ENCODE measurements around the gene DNMT3A. TPM values are rescaled to one million over a fixed set of nuclear protein-coding genes. Genes with fewer than 3 reads are reported as not detected.

DNMT3A gene
- total RNA-seq, 1 donor from 2014 or later = 80.2 TPM

- H3K27me3 Mint-ChIP-seq (ENCODE audit: unreplicated experiment) = no peaks in the 10 kb centered on the region
- no peak for DNase-seq (ENCODE audit: extremely low spot score, unreplicated experiment)
- H3K4me1 Mint-ChIP-seq (ENCODE audit: unreplicated experiment) = peaks cover 13% of the 10 kb centered on the region
- peaks cover 23% of the 10 kb centered on the region for H3K36me3 Mint-ChIP-seq (ENCODE audit: unreplicated experiment)
- H3K4me3 Mint-ChIP-seq (ENCODE audit: unreplicated experiment) = no peak overlapping the region
- TF ChIP-seq, protein P1, sequence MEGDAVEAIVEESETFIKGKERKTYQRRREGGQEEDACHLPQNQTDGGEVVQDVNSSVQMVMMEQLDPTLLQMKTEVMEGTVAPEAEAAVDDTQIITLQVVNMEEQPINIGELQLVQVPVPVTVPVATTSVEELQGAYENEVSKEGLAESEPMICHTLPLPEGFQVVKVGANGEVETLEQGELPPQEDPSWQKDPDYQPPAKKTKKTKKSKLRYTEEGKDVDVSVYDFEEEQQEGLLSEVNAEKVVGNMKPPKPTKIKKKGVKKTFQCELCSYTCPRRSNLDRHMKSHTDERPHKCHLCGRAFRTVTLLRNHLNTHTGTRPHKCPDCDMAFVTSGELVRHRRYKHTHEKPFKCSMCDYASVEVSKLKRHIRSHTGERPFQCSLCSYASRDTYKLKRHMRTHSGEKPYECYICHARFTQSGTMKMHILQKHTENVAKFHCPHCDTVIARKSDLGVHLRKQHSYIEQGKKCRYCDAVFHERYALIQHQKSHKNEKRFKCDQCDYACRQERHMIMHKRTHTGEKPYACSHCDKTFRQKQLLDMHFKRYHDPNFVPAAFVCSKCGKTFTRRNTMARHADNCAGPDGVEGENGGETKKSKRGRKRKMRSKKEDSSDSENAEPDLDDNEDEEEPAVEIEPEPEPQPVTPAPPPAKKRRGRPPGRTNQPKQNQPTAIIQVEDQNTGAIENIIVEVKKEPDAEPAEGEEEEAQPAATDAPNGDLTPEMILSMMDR (IDR thresholded peaks at IDR 0.05) = no peak
- H3K27ac Mint-ChIP-seq (ENCODE audit: unreplicated experiment) = peak overlapping the region; percentile 41
- H3K9me3 Mint-ChIP-seq (ENCODE audit: unreplicated experiment) = no peaks in the 10 kb centered on the region
Measured at GRCh38 chr2:25229279-25230197, 112.2 kb downstream of the DNMT3A start.

GRCh38 chr2:25228848-25229278, 112.9 kb downstream of the DNMT3A start:
- DNase-seq (ENCODE audit: extremely low spot score, unreplicated experiment) = peak; percentile 87
- H3K27me3 Mint-ChIP-seq (ENCODE audit: unreplicated experiment) = no peaks in the 10 kb centered on the region
- H3K36me3 Mint-ChIP-seq (ENCODE audit: unreplicated experiment) = peaks cover 17% of the 10 kb centered on the region
- peaks cover 13% of the 10 kb centered on the region for H3K4me1 Mint-ChIP-seq (ENCODE audit: unreplicated experiment)
- H3K4me3 Mint-ChIP-seq (ENCODE audit: unreplicated experiment) = no peak overlapping the region
- H3K27ac Mint-ChIP-seq (ENCODE audit: unreplicated experiment) = no peak overlapping the region
- TF ChIP-seq, protein P1 (IDR thresholded peaks at IDR 0.05) = peak; percentile 75
- no peaks in the 10 kb centered on the region for H3K9me3 Mint-ChIP-seq (ENCODE audit: unreplicated experiment)

GRCh38 chr2:25227576-25227975, 114.1 kb downstream of the DNMT3A start:
- H3K36me3 Mint-ChIP-seq (ENCODE audit: unreplicated experiment) = peaks cover 11% of the 10 kb centered on the region
- DNase-seq (ENCODE audit: extremely low spot score, unreplicated experiment) = no peak
- no peaks in the 10 kb centered on the region for H3K27me3 Mint-ChIP-seq (ENCODE audit: unreplicated experiment)
- no peaks in the 10 kb centered on the region for H3K9me3 Mint-ChIP-seq (ENCODE audit: unreplicated experiment)
- H3K27ac Mint-ChIP-seq (ENCODE audit: unreplicated experiment) = no peak overlapping the region
- TF ChIP-seq, protein P1 (IDR thresholded peaks at IDR 0.05) = no peak
- H3K4me1 Mint-ChIP-seq (ENCODE audit: unreplicated experiment) = peaks cover 13% of the 10 kb centered on the region
- H3K4me3 Mint-ChIP-seq (ENCODE audit: unreplicated experiment) = no peak overlapping the region

- Mint-ChIP-seq H3K27me3 (ENCODE audit: unreplicated experiment) (no peaks in the 10 kb centered on the region), H3K27ac (ENCODE audit: unreplicated experiment) (no peak overlapping the region), H3K9me3 (ENCODE audit: unreplicated experiment) (no peaks in the 10 kb centered on the region), H3K4me3 (ENCODE audit: unreplicated experiment) (no peak overlapping the region), H3K4me1 (ENCODE audit: unreplicated experiment) (peaks cover 13% of the 10 kb centered on the region), H3K36me3 (ENCODE audit: unreplicated experiment) (peaks cover 5% of the 10 kb centered on the region)
- no peak for DNase-seq (ENCODE audit: extremely low spot score, unreplicated experiment)
- TF ChIP-seq, protein P1 (IDR thresholded peaks at IDR 0.05) = no peak
Measured at GRCh38 chr2:25226827-25227226, 114.9 kb downstream of the DNMT3A start.

- Mint-ChIP-seq H3K4me3 (ENCODE audit: unreplicated experiment) (no peak overlapping the region), H3K27ac (ENCODE audit: unreplicated experiment) (no peak overlapping the region), H3K27me3 (ENCODE audit: unreplicated experiment) (no peaks in the 10 kb centered on the region), H3K36me3 (ENCODE audit: unreplicated experiment) (no peaks in the 10 kb centered on the region), H3K9me3 (ENCODE audit: unreplicated experiment) (no peaks in the 10 kb centered on the region), H3K4me1 (ENCODE audit: unreplicated experiment) (no peaks in the 10 kb centered on the region)
- DNase-seq (ENCODE audit: extremely low spot score, unreplicated experiment) = no peak
- TF ChIP-seq, protein P1 (IDR thresholded peaks at IDR 0.05) = no peak
Measured at GRCh38 chr2:25222477-25223121, 119.1 kb downstream of the DNMT3A start.

Measured in osteocyte (in vitro differentiated cells).